ENCODE data around the gene GPR180.

DNA sequence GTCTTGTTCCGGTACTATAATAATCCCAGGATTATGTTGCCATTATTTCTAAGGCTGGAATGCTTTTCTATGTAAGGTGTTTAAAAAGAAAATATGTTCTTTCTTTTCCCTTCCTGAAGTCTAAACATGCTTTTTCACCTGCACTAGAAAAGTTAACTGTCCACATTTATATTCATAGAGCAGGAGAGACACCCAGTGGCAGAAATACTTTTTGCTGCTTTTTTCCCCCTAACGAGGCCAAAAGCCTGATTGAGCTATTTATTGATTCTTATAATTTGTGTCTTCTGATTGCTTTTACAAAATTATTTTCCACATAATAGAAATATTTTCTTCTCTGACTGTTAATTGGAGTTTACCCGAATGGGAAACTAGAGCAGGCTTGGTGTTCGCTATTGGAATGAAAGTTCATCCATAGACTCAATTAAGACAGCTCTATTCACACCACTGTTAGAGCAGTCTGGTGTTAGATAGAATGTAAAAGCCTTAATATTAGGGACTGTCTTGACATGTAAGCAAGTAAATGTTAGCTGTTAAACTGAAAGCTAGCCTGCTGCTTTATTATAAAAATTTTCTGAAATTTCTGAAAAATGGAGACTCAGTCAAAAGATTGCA is 15.8 kb downstream of the GPR180 start:
- TF ChIP-seq EZH2 (IDR thresholded peaks at IDR 0.05; ENCODE audit: insufficient read depth, poor library complexity, severe bottlenecking): no peak
- TF ChIP-seq EZH2phosphoT487 (IDR thresholded peaks at IDR 0.05; ENCODE audit: insufficient read depth, low read depth): no peak

Measured in GM23248 (cell line).